Testis (tissue), 2 donors: Measurements from ENCODE around the gene FBXL15.

ENCODE experiments used
- POLR2A ChIP-seq: fragments of 450-650 bp; IDR thresholded peaks from one replicate; pipeline ENCODE4 v1.6.1; 2017; ENCODE audit warnings: antibody characterized with exemption, mild to moderate bottlenecking, moderate library complexity
- TF ChIP-seq, protein P1 (sequence below), 3 experiments: fragments of 450-650 bp in 2 of 3; fragments of 200-600 bp in 1 of 3; sonication (generic) in 1 of 3; IDR thresholded peaks; one replicate each; pipeline ENCODE4 v1.5.1; 2016 to 2019; ENCODE audit warnings: antibody characterized with exemption in 3 of 3, mild to moderate bottlenecking in 2 of 3, moderate library complexity in 1 of 3

DNA sequence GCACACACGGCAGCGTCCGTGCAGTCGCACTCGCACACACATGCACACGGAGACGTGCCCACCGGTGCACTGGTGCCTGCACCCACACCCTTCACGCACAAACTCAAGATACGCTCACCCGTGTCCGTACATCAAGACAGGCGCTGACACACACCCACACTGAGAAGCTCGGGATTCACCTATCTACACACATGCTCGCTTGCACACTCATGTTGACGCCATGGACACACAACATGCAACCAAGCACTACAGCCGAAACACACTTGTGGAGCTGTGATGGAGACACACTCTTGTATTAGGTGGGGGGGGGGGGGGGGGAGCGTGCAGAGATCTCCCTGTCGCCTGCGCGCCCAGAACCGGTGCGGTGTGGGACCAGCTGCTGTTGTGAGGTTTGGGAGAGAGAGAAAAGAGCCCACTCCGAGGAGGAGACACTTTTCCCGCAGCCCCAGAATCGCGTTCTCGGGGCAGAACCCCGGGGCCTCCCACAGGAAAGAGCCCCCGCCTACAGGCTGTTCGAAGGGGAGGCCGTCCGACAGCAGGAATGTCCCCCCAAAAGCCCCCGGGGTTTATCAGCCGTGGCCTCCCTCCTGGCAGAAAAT lies 25.7 kb upstream of the FBXL15 start:
- TF ChIP-seq, protein P1, sequence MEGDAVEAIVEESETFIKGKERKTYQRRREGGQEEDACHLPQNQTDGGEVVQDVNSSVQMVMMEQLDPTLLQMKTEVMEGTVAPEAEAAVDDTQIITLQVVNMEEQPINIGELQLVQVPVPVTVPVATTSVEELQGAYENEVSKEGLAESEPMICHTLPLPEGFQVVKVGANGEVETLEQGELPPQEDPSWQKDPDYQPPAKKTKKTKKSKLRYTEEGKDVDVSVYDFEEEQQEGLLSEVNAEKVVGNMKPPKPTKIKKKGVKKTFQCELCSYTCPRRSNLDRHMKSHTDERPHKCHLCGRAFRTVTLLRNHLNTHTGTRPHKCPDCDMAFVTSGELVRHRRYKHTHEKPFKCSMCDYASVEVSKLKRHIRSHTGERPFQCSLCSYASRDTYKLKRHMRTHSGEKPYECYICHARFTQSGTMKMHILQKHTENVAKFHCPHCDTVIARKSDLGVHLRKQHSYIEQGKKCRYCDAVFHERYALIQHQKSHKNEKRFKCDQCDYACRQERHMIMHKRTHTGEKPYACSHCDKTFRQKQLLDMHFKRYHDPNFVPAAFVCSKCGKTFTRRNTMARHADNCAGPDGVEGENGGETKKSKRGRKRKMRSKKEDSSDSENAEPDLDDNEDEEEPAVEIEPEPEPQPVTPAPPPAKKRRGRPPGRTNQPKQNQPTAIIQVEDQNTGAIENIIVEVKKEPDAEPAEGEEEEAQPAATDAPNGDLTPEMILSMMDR (IDR thresholded peaks at IDR 0.05) = no peak
- no peak for TF ChIP-seq POLR2A
